ENCODE measurements around the gene RWDD2A.
"Not testable (repeated sequence)": the region's sequence is repeated elsewhere in the genome, so short reads cannot be mapped to it uniquely, and the experiment has no call there.

Gene RWDD2A

DNA sequence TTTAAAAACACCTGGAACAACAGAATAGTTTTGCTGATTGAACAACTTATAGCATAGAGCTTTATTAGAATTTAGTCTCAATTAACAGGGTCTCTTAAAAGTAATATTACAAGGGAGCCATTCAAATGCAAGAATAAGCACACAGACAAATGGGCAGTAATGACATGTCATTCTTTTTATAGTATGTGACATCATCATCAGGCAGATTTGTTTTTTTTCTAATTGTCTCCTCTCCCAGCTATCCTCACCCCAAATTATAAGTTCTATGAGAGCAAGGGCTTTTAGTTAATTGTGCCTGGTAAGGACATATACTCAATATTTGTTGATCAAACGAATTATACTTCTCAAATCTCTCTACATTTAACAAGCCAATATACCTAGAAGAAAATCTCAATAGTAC, 11.0 kb upstream of the RWDD2A start:
- H3K36me3 Mint-ChIP-seq (ENCODE audit: insufficient read depth) = peaks cover 43% of the 10 kb centered on the region

DNA sequence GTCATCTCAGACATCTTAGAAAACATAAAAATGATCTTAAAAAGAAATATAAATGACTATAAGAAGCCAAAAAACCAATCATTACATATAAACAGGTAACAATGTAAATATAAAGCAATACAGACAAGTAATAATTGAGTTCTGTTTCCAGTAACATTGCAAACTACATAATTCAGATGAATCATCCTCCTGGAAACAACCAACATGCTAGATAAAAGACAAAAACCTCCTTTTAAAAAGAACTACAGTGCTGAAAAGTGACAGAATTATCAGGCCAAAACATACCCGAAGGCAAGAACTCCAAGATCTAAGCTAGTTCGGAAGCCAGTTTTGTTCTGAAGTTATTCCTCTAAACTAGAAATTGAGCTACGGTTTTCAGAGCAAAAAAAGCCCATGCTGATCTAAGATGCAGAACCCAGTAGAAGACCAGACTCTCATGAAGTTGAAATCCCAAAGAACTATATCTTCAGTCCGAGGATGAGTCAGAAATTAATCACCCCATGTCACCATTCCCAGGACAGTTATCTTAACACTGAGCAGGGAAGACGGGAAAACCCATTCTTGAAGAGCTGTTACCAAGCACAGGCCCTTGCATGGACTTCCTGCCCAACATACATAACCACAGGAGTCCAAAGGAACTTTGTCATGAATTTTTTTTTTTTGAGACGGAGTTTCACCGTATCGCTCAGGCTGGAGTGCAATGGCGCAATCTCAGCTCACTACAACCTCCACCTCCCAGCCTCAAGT, 9.9 kb upstream of the RWDD2A start:
- no peak for ATAC-seq (replicated peaks; ENCODE audit: extremely low read depth, poor library complexity, severe bottlenecking)
- H3K36me3 Mint-ChIP-seq (ENCODE audit: insufficient read depth) = peaks cover 40% of the 10 kb centered on the region

More for the DNA sequence above, 11.0 kb upstream of the RWDD2A start:
- no peak for ATAC-seq (replicated peaks; ENCODE audit: extremely low read depth, poor library complexity, severe bottlenecking)
- H3K27me3 Mint-ChIP-seq = no peaks in the 10 kb centered on the region
- H3K27ac Mint-ChIP-seq (ENCODE audit: low read depth) = no peak overlapping the region
- no peak for DNase-seq (ENCODE audit: low spot score in 2 of 2)
- H3K4me1 Mint-ChIP-seq = peaks cover 11% of the 10 kb centered on the region
- no peak overlapping the region for H3K4me3 Mint-ChIP-seq
- no peaks in the 10 kb centered on the region for H3K9me3 Mint-ChIP-seq

DNA sequence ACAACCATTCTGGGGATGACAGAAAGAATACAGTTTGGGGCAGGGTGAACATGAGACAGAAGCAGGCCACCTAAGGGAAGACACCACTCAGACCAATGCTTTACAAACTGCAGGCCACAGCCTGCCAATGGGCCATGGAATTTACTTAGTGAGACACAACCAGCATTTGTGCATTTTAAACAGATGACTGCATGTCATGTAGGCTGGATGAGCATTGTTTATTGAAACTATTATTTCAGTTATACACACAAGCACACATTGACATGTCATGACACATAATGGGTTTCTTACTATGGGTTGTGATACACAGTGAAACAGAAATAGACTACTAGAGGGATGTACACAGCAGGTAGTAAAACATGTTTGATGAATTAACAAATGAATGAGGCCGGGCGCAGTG, 8.1 kb upstream of the RWDD2A start:
- Mint-ChIP-seq H3K9me3 (no peaks in the 10 kb centered on the region), H3K36me3 (ENCODE audit: insufficient read depth) (peaks cover 37% of the 10 kb centered on the region), H3K4me1 (peaks cover 15% of the 10 kb centered on the region), H3K27ac (ENCODE audit: low read depth) (peak overlapping the region; percentile 5), H3K4me3 (no peak overlapping the region), H3K27me3 (no peaks in the 10 kb centered on the region)
- ATAC-seq (replicated peaks; ENCODE audit: extremely low read depth, poor library complexity, severe bottlenecking) (no peak), DNase-seq (ENCODE audit: low spot score in 2 of 2) (no peak)

More for the DNA sequence above, 9.9 kb upstream of the RWDD2A start:
- Mint-ChIP-seq H3K9me3 (no peaks in the 10 kb centered on the region), H3K27ac (ENCODE audit: low read depth) (no peak overlapping the region), H3K4me1 (peaks cover 11% of the 10 kb centered on the region), H3K4me3 (no peak overlapping the region), H3K27me3 (no peaks in the 10 kb centered on the region)
- DNase-seq (ENCODE audit: low spot score in 2 of 2) = no peak

DNA sequence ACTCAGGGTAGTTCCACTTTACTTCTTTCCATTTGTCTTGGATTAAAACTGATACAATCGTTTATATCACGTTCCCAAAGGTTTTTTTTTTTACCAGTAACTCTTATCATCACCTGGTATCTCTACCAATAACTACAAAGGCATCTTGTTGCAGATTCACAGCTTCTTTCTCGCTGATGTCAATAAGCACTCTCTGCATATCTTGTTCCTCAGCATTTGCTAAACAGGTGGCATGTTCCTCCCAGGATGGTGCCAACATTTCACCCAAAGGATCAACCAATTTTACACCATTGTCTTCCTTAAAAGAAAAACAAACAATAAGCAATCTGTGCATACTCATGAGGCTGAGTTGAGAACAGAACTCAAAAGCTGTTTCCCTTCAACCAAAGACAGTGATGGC, 4.7 kb upstream of the RWDD2A start:
- Mint-ChIP-seq H3K4me3 (no peak overlapping the region), H3K9me3 (no peaks in the 10 kb centered on the region), H3K36me3 (ENCODE audit: insufficient read depth) (peaks cover 33% of the 10 kb centered on the region), H3K27ac (ENCODE audit: low read depth) (no peak overlapping the region), H3K27me3 (no peaks in the 10 kb centered on the region), H3K4me1 (peaks cover 21% of the 10 kb centered on the region)
- no peak for ATAC-seq (replicated peaks; ENCODE audit: extremely low read depth, poor library complexity, severe bottlenecking)
- DNase-seq (ENCODE audit: low spot score in 2 of 2) = no peak

DNA sequence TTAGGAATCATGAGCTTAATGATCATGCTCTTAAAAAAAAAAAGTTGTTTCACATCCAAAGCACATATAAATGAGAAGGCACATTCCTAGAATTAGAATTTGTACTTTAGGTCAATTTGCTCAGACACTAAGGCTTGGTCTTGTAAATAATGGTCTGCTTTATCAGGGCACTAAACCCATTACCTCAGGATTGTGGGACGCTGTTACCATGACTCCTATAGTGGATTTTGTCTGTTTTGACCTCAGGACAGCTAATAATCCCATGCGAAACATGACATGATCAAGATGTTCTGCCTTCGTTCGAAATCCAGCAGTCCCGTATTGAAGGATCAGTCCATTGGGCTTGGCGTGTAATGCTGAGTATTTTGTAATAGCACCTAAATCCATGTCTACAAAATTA, 2.5 kb upstream of the RWDD2A start:
- Mint-ChIP-seq H3K9me3 (no peaks in the 10 kb centered on the region), H3K27ac (ENCODE audit: low read depth) (no peak overlapping the region), H3K4me1 (peaks cover 24% of the 10 kb centered on the region), H3K4me3 (no peak overlapping the region), H3K27me3 (no peaks in the 10 kb centered on the region), H3K36me3 (ENCODE audit: insufficient read depth) (peaks cover 18% of the 10 kb centered on the region)
- DNase-seq (ENCODE audit: low spot score in 2 of 2) (no peak), ATAC-seq (replicated peaks; ENCODE audit: extremely low read depth, poor library complexity, severe bottlenecking) (no peak)

DNA sequence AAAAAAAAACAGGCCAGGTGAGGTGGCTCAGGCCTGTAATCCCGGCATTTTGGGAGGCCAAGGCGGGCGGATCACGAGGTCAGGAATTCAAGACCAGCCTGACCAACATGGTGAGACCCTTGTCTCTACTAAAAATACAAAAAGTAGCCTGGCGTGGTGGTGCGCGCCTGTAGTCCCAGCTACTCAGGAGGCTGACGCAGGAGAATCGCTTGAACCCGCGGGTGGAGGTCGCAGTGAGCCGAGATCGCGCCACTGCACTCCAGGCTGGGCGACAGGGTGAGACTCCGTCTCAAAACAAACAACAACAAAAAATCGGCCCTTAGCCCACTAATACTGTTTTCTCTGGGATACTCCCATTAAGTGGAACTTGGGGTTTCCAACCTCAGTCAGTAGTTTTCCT, 1.2 kb upstream of the RWDD2A start:
- DNase-seq (ENCODE audit: low spot score in 2 of 2); H3K27me3 Mint-ChIP-seq; H3K9me3 Mint-ChIP-seq; H3K27ac Mint-ChIP-seq (ENCODE audit: low read depth); ATAC-seq (replicated peaks; ENCODE audit: extremely low read depth, poor library complexity, severe bottlenecking): not testable (repeated sequence)
- peak overlapping the region; percentile 94 for H3K4me3 Mint-ChIP-seq
- peaks cover 16% of the 10 kb centered on the region for H3K36me3 Mint-ChIP-seq (ENCODE audit: insufficient read depth)
- H3K4me1 Mint-ChIP-seq = peaks cover 24% of the 10 kb centered on the region

DNA sequence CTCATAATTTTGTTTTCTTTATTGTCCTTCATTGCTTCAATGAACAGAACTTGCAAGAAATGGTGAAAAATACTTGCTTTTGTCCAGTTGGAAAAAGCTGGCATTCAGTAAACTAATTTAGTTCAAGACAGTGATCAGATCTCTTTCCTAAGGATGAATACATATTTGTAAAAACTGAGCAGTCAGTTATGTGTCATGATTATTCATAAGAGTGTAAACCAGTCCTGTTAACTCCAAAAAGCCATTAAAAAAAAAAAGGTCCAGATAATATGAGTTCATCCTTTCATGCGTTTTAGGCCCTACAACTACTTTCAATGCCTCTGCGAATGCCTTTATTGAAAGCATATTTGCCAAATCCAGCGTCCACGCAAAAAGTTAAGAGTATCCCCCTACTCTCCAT, 701 bp upstream of the RWDD2A start:
- peaks cover 24% of the 10 kb centered on the region for H3K4me1 Mint-ChIP-seq
- H3K9me3 Mint-ChIP-seq = no peaks in the 10 kb centered on the region
- ATAC-seq (replicated peaks; ENCODE audit: extremely low read depth, poor library complexity, severe bottlenecking) (peak; percentile 2), DNase-seq (ENCODE audit: low spot score in 2 of 2) (no peak)
- H3K27ac Mint-ChIP-seq (ENCODE audit: low read depth) = peak overlapping the region; percentile 95
- no peaks in the 10 kb centered on the region for H3K27me3 Mint-ChIP-seq
- H3K4me3 Mint-ChIP-seq = peak overlapping the region; percentile 94
- H3K36me3 Mint-ChIP-seq (ENCODE audit: insufficient read depth) = peaks cover 16% of the 10 kb centered on the region

DNA sequence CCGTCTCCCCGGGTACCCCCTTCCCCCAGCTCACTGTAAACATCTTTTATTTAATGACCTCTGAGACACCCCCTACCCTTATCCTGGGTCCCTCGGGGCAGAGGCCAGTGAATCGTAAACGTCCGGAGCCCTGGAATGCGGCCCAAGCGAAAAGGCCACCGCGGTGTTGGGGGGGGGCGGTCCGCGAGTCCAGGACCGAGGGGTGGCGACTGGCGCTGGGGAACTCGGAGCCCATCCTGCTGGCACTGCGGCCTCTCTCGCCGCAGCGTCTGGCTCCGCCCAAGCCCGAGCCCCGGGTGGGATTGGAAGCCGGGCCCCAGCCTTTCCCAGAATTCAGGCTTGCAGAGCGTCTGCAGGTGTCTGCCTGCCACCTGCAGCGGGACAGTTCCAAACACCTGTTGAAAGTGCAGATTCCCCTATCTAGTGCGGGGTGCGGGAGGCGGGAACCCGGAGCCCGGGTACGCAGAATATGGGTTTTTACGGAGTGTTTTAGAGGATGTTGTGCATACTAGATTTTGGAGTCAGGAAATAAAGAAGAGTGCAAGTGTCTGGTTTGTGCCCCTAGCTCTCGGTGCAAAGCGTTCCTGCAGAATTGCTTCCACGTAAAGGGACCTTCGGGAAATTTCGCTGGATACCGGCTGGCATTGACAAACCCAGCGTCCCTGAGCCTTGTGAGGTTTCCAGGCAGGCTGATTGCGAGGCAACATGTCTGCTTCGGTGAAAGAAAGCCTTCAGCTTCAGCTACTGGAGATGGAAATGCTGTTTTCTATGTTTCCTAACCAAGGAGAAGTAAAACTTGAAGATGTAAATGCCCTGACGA, 800 bp downstream of the RWDD2A start:
- ATAC-seq (replicated peaks; ENCODE audit: extremely low read depth, poor library complexity, severe bottlenecking) = no peak
- peak overlapping the region; percentile 95 for H3K27ac Mint-ChIP-seq (ENCODE audit: low read depth)

DNA sequence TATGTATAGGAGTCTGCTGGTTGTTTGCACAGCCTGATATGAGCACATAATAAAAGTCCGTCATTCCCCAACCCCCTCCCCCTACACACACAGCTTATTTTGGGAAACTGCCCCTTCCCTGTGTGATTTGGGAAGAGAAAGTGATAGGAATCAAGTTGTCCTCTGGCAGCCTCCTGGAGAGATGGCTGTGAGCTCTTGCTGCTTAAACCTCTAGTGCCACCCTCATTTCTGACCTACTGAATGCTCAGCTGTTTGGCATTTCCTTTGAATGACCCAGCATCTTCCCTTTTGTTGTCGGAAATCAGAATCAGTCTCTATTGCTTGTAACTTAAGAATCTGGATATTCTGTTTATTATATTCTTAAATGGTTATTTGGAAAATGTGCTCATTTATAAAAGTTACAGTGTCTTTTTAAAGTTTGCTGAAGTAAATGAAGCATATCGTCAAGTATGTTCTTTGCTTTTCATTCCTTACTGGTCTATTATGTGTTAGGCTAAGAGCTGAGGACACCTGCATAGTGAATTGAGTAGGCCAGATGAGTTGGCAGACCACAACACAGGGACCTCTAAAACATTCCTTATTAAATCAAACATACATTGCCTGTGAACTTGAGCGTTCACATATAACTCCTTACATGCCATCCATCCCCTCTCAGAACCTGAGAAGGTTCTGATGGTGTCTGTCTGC, 5.5 kb downstream of the RWDD2A start:
- no peak for ATAC-seq (replicated peaks; ENCODE audit: extremely low read depth, poor library complexity, severe bottlenecking)
- DNase-seq (ENCODE audit: low spot score in 2 of 2) = no peak

More for the DNA sequence above, 800 bp downstream of the RWDD2A start:
- Mint-ChIP-seq H3K4me1 (peaks cover 24% of the 10 kb centered on the region), H3K9me3 (no peaks in the 10 kb centered on the region), H3K36me3 (ENCODE audit: insufficient read depth) (peaks cover 14% of the 10 kb centered on the region), H3K27me3 (no peaks in the 10 kb centered on the region), H3K4me3 (peak overlapping the region; percentile 94)
- DNase-seq (ENCODE audit: low spot score in 2 of 2) = no peak

DNA sequence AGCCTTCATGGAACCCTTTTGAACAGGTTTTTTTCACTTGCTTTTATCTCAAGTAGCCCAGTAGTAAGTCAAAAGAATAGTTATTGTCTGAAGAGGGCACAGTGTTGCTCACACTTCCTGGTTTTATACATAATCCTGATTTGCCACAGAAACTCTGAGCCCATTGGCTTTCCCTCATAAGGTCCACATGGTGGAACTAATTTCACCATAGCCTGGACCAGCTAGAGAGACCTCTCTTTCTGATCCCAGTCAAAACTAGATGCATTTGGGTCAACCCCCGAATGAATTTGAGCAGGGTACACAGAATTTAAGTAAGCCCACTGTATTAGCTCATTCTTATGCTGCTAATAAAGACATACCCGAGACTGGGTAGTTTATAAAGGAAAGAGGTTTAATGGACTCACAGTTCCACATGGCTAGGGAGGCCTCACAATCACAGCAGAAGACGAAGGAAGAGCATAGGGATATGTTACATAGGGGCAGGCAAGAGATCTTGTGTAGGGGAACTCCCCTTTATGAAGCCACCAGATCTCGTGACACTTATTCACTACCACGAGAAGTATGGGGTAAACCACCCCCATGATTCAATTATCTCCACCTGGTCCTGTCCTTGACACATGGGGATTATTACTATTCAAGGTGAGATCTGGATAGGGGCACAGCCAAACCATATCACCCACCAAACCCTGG, 6.2 kb downstream of the RWDD2A start:
- Mint-ChIP-seq H3K4me3 (no peak overlapping the region), H3K27me3 (no peaks in the 10 kb centered on the region), H3K36me3 (ENCODE audit: insufficient read depth) (peaks cover 3% of the 10 kb centered on the region), H3K27ac (ENCODE audit: low read depth) (no peak overlapping the region), H3K9me3 (no peaks in the 10 kb centered on the region), H3K4me1 (peaks cover 2% of the 10 kb centered on the region)
- no peak for ATAC-seq (replicated peaks; ENCODE audit: extremely low read depth, poor library complexity, severe bottlenecking)
- no peak for DNase-seq (ENCODE audit: low spot score in 2 of 2)

More for the DNA sequence above, 5.5 kb downstream of the RWDD2A start:
- Mint-ChIP-seq H3K9me3 (no peaks in the 10 kb centered on the region), H3K27me3 (no peaks in the 10 kb centered on the region), H3K27ac (ENCODE audit: low read depth) (no peak overlapping the region), H3K4me1 (peaks cover 9% of the 10 kb centered on the region), H3K36me3 (ENCODE audit: insufficient read depth) (peaks cover 3% of the 10 kb centered on the region), H3K4me3 (no peak overlapping the region)

DNA sequence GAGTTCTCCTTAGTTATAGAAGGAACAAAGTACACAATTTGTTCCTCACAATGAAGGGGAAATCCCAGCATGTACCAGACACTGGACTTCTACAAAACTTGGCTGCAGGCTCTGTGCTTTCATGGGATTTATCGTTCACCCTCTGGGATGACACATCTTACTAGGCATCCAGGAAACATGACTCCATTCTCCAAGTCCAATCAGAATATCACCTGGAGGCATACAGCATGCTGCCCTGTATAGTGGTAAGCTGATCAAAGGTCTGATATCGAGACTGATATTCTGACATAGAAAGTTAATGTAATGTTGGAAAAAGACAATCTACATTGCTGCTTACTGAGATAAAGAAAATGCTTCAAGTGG, 6.7 kb downstream of the RWDD2A start:
- Mint-ChIP-seq H3K36me3 (ENCODE audit: insufficient read depth) (peaks cover 3% of the 10 kb centered on the region), H3K27me3 (no peaks in the 10 kb centered on the region), H3K9me3 (no peaks in the 10 kb centered on the region), H3K4me3 (no peak overlapping the region), H3K27ac (ENCODE audit: low read depth) (no peak overlapping the region), H3K4me1 (no peaks in the 10 kb centered on the region)
- DNase-seq (ENCODE audit: low spot score in 2 of 2) = no peak
- no peak for ATAC-seq (replicated peaks; ENCODE audit: extremely low read depth, poor library complexity, severe bottlenecking)

DNA sequence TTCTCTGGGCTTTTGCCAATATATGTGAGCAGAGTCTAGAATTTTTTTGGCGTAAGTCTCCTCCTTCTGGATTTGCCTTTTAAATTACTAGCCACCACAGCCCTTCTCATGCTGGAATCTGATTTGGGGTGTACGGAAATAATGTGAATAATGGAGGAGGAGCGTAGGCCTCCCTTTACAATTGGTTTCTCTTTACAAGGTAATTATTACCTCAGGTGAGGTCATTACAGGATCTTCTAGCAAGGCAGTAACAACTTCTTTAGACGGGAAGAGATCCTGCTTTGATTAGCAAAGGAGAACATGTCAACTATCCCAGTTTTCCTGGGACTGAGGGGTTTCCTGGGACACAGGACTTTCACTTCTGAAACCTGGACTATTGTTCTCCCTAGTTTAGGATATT, 8.9 kb downstream of the RWDD2A start:
- Mint-ChIP-seq H3K4me3 (no peak overlapping the region), H3K36me3 (ENCODE audit: insufficient read depth) (no peaks in the 10 kb centered on the region), H3K27ac (ENCODE audit: low read depth) (no peak overlapping the region), H3K4me1 (no peaks in the 10 kb centered on the region), H3K9me3 (no peaks in the 10 kb centered on the region), H3K27me3 (peaks cover 12% of the 10 kb centered on the region)
- no peak for ATAC-seq (replicated peaks; ENCODE audit: extremely low read depth, poor library complexity, severe bottlenecking)
- no peak for DNase-seq (ENCODE audit: low spot score in 2 of 2)
